Cardiac ventricle fibroblast (primary cell): ENCODE results near the gene PDHB. TPM values are rescaled to one million over a fixed set of nuclear protein-coding genes. Genes with fewer than 3 reads are reported as not detected.

Experiments
- total RNA-seq: library from RNA; depleted of rRNA; stranded (reverse); fragments of >200 nt; gene quantifications from 2 replicates; pipeline ENCODE4 v1.2.3, GENCODE V29; 2015

PDHB gene
- 52.9 and 84.5 TPM in 2 replicates for total RNA-seq

DNA sequence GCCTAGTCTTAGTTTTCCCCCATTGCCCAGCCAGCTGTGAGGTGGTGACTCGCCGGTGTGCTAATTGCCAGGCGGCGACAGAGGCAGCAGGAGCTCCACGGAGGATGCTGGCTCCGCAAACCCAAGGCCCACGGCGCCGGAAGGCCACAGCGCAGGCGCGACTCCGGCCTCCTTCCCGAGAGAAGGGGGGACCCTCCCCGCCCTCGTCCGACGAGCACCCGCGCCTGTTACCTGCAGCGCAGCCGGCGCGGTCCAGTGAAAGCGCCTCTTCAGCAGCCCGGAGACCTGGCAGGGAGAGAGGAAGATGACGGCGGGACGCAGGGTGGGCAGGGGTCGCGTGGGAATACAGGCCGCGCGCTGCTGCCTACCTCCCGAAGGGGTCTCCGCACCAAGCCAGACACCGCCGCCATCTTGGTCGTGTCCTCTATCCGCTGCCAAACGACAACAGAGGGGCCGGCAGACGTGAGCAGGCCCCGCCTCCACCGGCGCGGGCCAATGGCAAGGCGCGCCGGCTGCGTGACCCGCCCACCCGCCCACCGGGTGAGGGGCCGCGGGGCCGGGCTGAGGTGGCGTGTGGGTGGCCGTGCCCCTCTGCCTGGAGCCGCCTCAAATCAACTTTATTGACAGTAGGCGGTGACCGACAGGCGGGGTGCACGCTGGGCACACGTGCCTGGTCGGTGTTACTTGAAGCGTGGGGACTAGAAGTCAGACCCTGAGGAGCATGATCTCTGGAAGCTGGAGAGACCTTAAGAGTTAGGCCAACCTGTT is at the start of gene PDHB:
Gene PDHB, minus strand, starts transcription at position 433 of the 768 bp plus-strand sequence. Its CDS starts 23 bp downstream, at position 410.

Other genes with a start within 250 kb of the PDHB start
- 0.12 TPM in 1 of 2 replicates, not detected in the other for gene DNASE1L3, start 222.9 kb downstream of the PDHB start, total RNA-seq
- gene ABHD6, start 196.0 kb downstream of the PDHB start, total RNA-seq, result 4.4 and 7.3 TPM in 2 replicates
- gene RPP14, start 127.6 kb downstream of the PDHB start, total RNA-seq, result 5.5 and 5.7 TPM in 2 replicates
- gene HTD2, start 127.3 kb downstream of the PDHB start, total RNA-seq, result 5.9 and 6.9 TPM in 2 replicates
- gene PXK, start 100.9 kb downstream of the PDHB start, total RNA-seq, result 22.0 and 24.6 TPM in 2 replicates
- 6.3 and 10.0 TPM in 2 replicates for gene KCTD6, start 58.3 kb upstream of the PDHB start, total RNA-seq
- gene ACOX2, start 103.4 kb upstream of the PDHB start, total RNA-seq, result 21.7 and 24.2 TPM in 2 replicates
- 1.2 TPM in 2 replicates for gene FAM107A, start 143.6 kb upstream of the PDHB start, total RNA-seq
- gene FAM3D, start 232.9 kb upstream of the PDHB start, total RNA-seq, result not detected in 2 replicates